Measurements from ENCODE around the gene NOS1AP. TPM values are rescaled to one million over a fixed set of nuclear protein-coding genes. Genes with fewer than 3 reads are reported as not detected.

NOS1AP gene
- total and polyA plus RNA-seq, 8 donors = 2.2 to 6.2 (median 3.3) TPM

DNA sequence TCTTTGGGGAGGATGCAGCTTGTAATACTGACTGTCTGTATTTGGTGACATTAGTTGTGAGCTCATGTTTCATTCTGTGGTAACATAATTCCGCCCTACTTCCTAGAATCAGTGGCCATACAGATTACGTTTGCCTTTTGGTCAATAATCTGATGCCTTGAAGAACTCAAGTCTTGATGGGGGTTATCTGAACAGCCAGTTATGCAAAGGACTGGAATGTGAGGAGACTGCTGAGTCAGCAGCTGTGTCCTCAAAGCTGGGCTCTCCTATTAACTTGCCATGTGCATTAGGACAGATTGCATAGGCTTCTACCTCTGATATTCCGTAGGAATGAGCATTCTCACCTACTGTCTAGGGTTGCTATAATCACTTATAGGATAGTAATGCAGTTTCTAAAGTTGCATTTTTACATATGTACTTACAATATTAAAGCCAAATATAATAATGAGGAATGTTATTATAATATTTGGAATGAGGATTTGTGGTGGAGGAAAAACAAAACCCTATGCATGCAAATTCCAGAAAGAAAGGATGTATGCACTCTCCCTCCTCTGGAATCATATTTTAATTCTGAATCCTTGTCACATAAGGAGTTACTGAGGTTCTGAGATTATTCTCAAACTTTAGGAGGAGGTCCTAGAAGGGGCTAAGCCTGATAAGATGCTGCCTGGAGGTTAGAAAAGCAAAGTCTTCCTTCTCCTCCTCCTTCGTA is 116.0 kb downstream of the NOS1AP start:
- H3K27ac ChIP-seq = no peak overlapping the region
- no peaks in the 10 kb centered on the region for H3K9me3 ChIP-seq
- no peaks in the 10 kb centered on the region for H3K27me3 ChIP-seq
- H3K4me1 ChIP-seq = no peaks in the 10 kb centered on the region
- intact Hi-C loops (cut with DNase I) = no loop called here
- no peaks in the 10 kb centered on the region for H3K36me3 ChIP-seq
- DNase-seq (no peak), ATAC-seq (no peak)
- no peak for TF ChIP-seq CTCF (IDR thresholded peaks at IDR 0.05)
- no peak overlapping the region for H3K4me3 ChIP-seq

DNA sequence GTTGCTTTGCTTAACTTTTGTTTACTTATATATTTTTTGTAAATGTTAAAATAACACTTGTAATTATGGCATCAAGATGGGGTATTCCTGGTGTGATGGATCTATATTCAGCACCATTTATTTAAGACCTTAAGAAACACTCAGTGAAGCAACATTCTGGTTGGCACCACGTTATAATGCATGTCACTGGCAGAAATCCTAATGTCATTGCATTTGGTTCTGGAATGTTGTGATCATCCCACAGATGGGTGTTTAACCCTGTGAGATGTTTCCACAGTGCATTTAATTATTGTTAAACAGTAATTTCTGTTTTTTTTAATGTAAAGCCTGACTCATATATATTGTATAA is 116.5 kb downstream of the NOS1AP start:
- intact Hi-C loops (cut with DNase I) = no loop called here
- no peaks in the 10 kb centered on the region for H3K27me3 ChIP-seq
- H3K4me3 ChIP-seq = no peak overlapping the region
- H3K36me3 ChIP-seq = no peaks in the 10 kb centered on the region
- no peak for DNase-seq
- H3K4me1 ChIP-seq = no peaks in the 10 kb centered on the region
- H3K9me3 ChIP-seq = no peaks in the 10 kb centered on the region
- no peak for TF ChIP-seq CTCF (IDR thresholded peaks at IDR 0.05)
- H3K27ac ChIP-seq = no peak overlapping the region
- no peak for ATAC-seq

GRCh38 chr1:162186406-162186805 is 116.9 kb downstream of the NOS1AP start:
- H3K4me1 ChIP-seq = no peaks in the 10 kb centered on the region
- H3K27me3 ChIP-seq = no peaks in the 10 kb centered on the region
- no peak for ATAC-seq
- no peak overlapping the region for H3K4me3 ChIP-seq
- no peaks in the 10 kb centered on the region for H3K36me3 ChIP-seq
- no peak overlapping the region for H3K27ac ChIP-seq
- DNase-seq = no peak
- TF ChIP-seq CTCF (IDR thresholded peaks at IDR 0.05) = no peak
- H3K9me3 ChIP-seq = no peaks in the 10 kb centered on the region
- intact Hi-C loops (cut with DNase I) = no loop called here

DNA sequence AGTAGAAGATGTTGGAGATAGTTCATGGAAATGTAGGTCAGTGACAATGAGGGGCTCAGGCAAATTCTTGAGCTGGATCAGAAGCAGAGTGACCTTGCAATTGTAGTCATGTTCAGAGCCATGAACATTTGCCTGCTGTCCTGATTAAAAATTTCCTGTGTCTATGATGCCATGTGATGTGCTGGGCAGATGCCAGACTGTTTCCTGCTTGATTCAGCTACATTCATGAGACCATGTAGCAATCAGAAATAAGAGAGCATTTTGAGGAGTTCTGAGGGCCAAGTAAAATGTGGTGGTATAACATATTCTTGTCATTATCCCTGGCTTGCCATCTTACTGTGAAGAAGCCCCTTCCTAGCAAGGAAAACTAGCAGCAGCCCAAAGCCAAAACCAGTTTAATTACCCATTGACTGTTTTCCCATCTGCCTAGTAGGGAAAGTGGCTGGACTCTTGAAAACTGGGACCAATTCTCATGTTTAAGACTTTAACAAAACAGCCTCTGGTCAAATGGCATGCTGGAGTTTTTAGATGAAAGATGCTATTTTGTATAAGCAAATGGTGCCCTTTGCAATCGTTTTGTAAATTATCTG is 118.3 kb downstream of the NOS1AP start:
- H3K27me3 ChIP-seq = no peaks in the 10 kb centered on the region
- no peaks in the 10 kb centered on the region for H3K9me3 ChIP-seq
- no peaks in the 10 kb centered on the region for H3K4me1 ChIP-seq
- no peak for TF ChIP-seq CTCF (IDR thresholded peaks at IDR 0.05)
- H3K4me3 ChIP-seq = no peak overlapping the region
- DNase-seq (no peak), ATAC-seq (no peak)
- intact Hi-C loops (cut with DNase I) = no loop called here
- H3K27ac ChIP-seq = no peak overlapping the region
- no peaks in the 10 kb centered on the region for H3K36me3 ChIP-seq

DNA sequence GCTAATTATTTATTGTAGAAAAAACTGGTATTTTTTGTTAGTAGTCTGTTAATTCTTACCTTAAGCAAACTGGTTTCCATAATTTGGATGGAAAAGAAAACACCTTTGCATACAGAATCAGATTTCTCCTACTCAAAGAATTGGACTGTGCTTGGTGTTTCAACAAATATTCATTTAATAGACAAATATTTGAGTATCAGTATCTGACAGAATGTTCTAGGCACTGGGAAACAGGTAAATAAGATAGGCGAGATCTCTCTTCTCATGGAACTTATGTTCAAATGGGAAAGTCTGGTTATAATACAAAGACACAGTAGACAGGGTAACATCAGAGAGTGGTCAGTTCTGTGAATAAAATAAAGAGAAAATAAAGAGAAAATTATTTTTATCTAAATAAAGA is 119.9 kb downstream of the NOS1AP start:
- peaks cover 3 to 4% of the 10 kb centered on the region in 2 donors for H3K4me1 ChIP-seq
- intact Hi-C loops (cut with DNase I) = no loop called here
- H3K9me3 ChIP-seq = no peaks in the 10 kb centered on the region
- ATAC-seq = no peak
- TF ChIP-seq CTCF (IDR thresholded peaks at IDR 0.05) = no peak
- H3K27ac ChIP-seq = no peak overlapping the region
- DNase-seq = no peak
- no peak overlapping the region for H3K4me3 ChIP-seq
- H3K27me3 ChIP-seq = no peaks in the 10 kb centered on the region
- H3K36me3 ChIP-seq = no peaks in the 10 kb centered on the region
